ENCODE data around the gene COPS6. TPM values are rescaled to one million over a fixed set of nuclear protein-coding genes. Genes with fewer than 3 reads are reported as not detected.

The COPS6 gene
- polyA plus RNA-seq, 1 donor (not counting 4 experiments of a cell fraction or from before 2014, with no cell fraction given) = 171 TPM

GRCh38 chr7:100105534-100105933 is 16.8 kb downstream of the COPS6 start:
- dilution Hi-C loops (cut with MboI; ENCODE audit: extremely low pct_ligation_motif_present, low sequenced_read_pairs) = no loop called here
- no peak for FAIRE-seq
- peaks cover 9% of the 10 kb centered on the region for H3K79me2 ChIP-seq (ENCODE audit: control insufficient read depth, insufficient read depth, low read length)
- no peaks in the 10 kb centered on the region for H3K9me1 ChIP-seq (ENCODE audit: control insufficient read depth, extremely low read depth, insufficient read depth, low read length)
- no peak overlapping the region for H3K4me3 ChIP-seq (ENCODE audit: control insufficient read depth in 2 of 3, extremely low read depth in 1 of 3, insufficient read depth in 2 of 3, low read depth in 1 of 3, low read length in 3 of 3)
- no peaks in the 10 kb centered on the region for H3K27me3 ChIP-seq (ENCODE audit: control insufficient read depth, extremely low read depth, insufficient read depth, low read length)
- peaks cover 5 to 42% of the 10 kb centered on the region in 2 experiments for H3K36me3 ChIP-seq (ENCODE audit: control insufficient read depth in 2 of 2, extremely low read depth in 1 of 2, insufficient read depth in 2 of 2, low read length in 2 of 2)
- TF ChIP-seq EZH2 (IDR thresholded peaks at IDR 0.05; ENCODE audit: low read length) = no peak
- TF ChIP-seq CTCF (optimal IDR thresholded peaks at IDR 0.05 in 1 of 3, IDR thresholded peaks at IDR 0.05 in 1 of 3, conservative IDR thresholded peaks at IDR 0.05 in 1 of 3; ENCODE audit: extremely low read depth in 1 of 3, insufficient read depth in 2 of 3, low read length in 3 of 3) = no peak
- peaks cover 5% of the 10 kb centered on the region for H3K4me1 ChIP-seq (ENCODE audit: control insufficient read depth, extremely low read depth, insufficient read depth, low read length)
- no peak overlapping the region for H3K27ac ChIP-seq (ENCODE audit: control insufficient read depth, insufficient read depth, low read length)
- H3K9me3 ChIP-seq (ENCODE audit: control insufficient read depth, low read depth, low read length) = no peaks in the 10 kb centered on the region
- H2AFZ ChIP-seq (ENCODE audit: control insufficient read depth, low read length) = no peak overlapping the region
- no peak for DNase-seq (ENCODE audit: low read depth, low spot score)
- H4K20me1 ChIP-seq (ENCODE audit: control insufficient read depth, extremely low read depth, insufficient read depth, low read length) = no peaks in the 10 kb centered on the region
- H3K9ac ChIP-seq (ENCODE audit: control insufficient read depth, extremely low read depth, insufficient read depth, low read length) = no peak overlapping the region
- H3K4me2 ChIP-seq (ENCODE audit: control insufficient read depth, extremely low read depth, insufficient read depth, low read depth, low read length) = no peak overlapping the region

- Histone ChIP-seq H3K9ac (ENCODE audit: control insufficient read depth, extremely low read depth, insufficient read depth, low read length) (no peak overlapping the region), H3K4me2 (ENCODE audit: control insufficient read depth, extremely low read depth, insufficient read depth, low read depth, low read length) (no peak overlapping the region), H3K4me1 (ENCODE audit: control insufficient read depth, extremely low read depth, insufficient read depth, low read length) (peaks cover 5% of the 10 kb centered on the region), H3K36me3 (ENCODE audit: control insufficient read depth in 2 of 2, extremely low read depth in 1 of 2, insufficient read depth in 2 of 2, low read length in 2 of 2) (peaks cover 10 to 45% of the 10 kb centered on the region in 2 experiments), H3K79me2 (ENCODE audit: control insufficient read depth, insufficient read depth, low read length) (peaks cover 5% of the 10 kb centered on the region), H4K20me1 (ENCODE audit: control insufficient read depth, extremely low read depth, insufficient read depth, low read length) (no peaks in the 10 kb centered on the region), H3K27me3 (ENCODE audit: control insufficient read depth, extremely low read depth, insufficient read depth, low read length) (no peaks in the 10 kb centered on the region), H3K4me3 (ENCODE audit: control insufficient read depth in 2 of 3, extremely low read depth in 1 of 3, insufficient read depth in 2 of 3, low read depth in 1 of 3, low read length in 3 of 3) (no peak overlapping the region), H2AFZ (ENCODE audit: control insufficient read depth, low read length) (no peak overlapping the region), H3K9me3 (ENCODE audit: control insufficient read depth, low read depth, low read length) (no peaks in the 10 kb centered on the region), H3K27ac (ENCODE audit: control insufficient read depth, insufficient read depth, low read length) (no peak overlapping the region), H3K9me1 (ENCODE audit: control insufficient read depth, extremely low read depth, insufficient read depth, low read length) (no peaks in the 10 kb centered on the region)
- dilution Hi-C loops (cut with MboI; ENCODE audit: extremely low pct_ligation_motif_present, low sequenced_read_pairs) = no loop called here
- no peak for TF ChIP-seq EZH2 (IDR thresholded peaks at IDR 0.05; ENCODE audit: low read length)
- no peak for DNase-seq (ENCODE audit: low read depth, low spot score)
- no peak for FAIRE-seq
These were observed 17.9 kb downstream of the COPS6 start for GRCh38 chr7:100106633-100107032.

- Histone ChIP-seq H2AFZ (ENCODE audit: control insufficient read depth, low read length) (no peak overlapping the region), H4K20me1 (ENCODE audit: control insufficient read depth, extremely low read depth, insufficient read depth, low read length) (no peaks in the 10 kb centered on the region), H3K9ac (ENCODE audit: control insufficient read depth, extremely low read depth, insufficient read depth, low read length) (no peak overlapping the region), H3K4me1 (ENCODE audit: control insufficient read depth, extremely low read depth, insufficient read depth, low read length) (peaks cover 4% of the 10 kb centered on the region), H3K36me3 (ENCODE audit: control insufficient read depth in 2 of 2, extremely low read depth in 1 of 2, insufficient read depth in 2 of 2, low read length in 2 of 2) (peaks cover 10 to 45% of the 10 kb centered on the region in 2 experiments), H3K4me3 (ENCODE audit: control insufficient read depth in 2 of 3, extremely low read depth in 1 of 3, insufficient read depth in 2 of 3, low read depth in 1 of 3, low read length in 3 of 3) (no peak overlapping the region), H3K79me2 (ENCODE audit: control insufficient read depth, insufficient read depth, low read length) (peaks cover 4% of the 10 kb centered on the region), H3K9me3 (ENCODE audit: control insufficient read depth, low read depth, low read length) (no peaks in the 10 kb centered on the region), H3K27me3 (ENCODE audit: control insufficient read depth, extremely low read depth, insufficient read depth, low read length) (no peaks in the 10 kb centered on the region), H3K9me1 (ENCODE audit: control insufficient read depth, extremely low read depth, insufficient read depth, low read length) (no peaks in the 10 kb centered on the region), H3K27ac (ENCODE audit: control insufficient read depth, insufficient read depth, low read length) (no peak overlapping the region), H3K4me2 (ENCODE audit: control insufficient read depth, extremely low read depth, insufficient read depth, low read depth, low read length) (no peak overlapping the region)
- DNase-seq (ENCODE audit: low read depth, low spot score) = no peak
- no peak for FAIRE-seq
- TF ChIP-seq EZH2 (IDR thresholded peaks at IDR 0.05; ENCODE audit: low read length) = no peak
- TF ChIP-seq CTCF (optimal IDR thresholded peaks at IDR 0.05 in 1 of 3, IDR thresholded peaks at IDR 0.05 in 1 of 3, conservative IDR thresholded peaks at IDR 0.05 in 1 of 3; ENCODE audit: extremely low read depth in 1 of 3, insufficient read depth in 2 of 3, low read length in 3 of 3) = no peak
- dilution Hi-C loops (cut with MboI; ENCODE audit: extremely low pct_ligation_motif_present, low sequenced_read_pairs) = no loop called here
These were observed 18.5 kb downstream of the COPS6 start for GRCh38 chr7:100107125-100107737.

Measured in keratinocyte (primary cell).